Measurements from ENCODE around the gene CCDC9B. TPM values are rescaled to one million over a fixed set of nuclear protein-coding genes. Genes with fewer than 3 reads are reported as not detected.

Gene CCDC9B
- total RNA-seq, 1 donor from 2014 or later = 9.8 TPM

GRCh38 chr15:40377606-40378005, 36.9 kb upstream of the CCDC9B start:
- Histone ChIP-seq H3K9me3 (ENCODE audit: insufficient read depth, low read depth, low read length) (no peaks in the 10 kb centered on the region), H3K36me3 (ENCODE audit: insufficient read depth, low read length) (no peaks in the 10 kb centered on the region), H3K4me1 (ENCODE audit: insufficient read depth, low read length) (no peaks in the 10 kb centered on the region), H3K4me2 (ENCODE audit: low read length) (no peak overlapping the region), H3K27ac (ENCODE audit: low read depth, low read length) (no peak overlapping the region), H2AFZ (ENCODE audit: low read depth, low read length) (no peak overlapping the region), H3K9ac (ENCODE audit: low read length) (no peak overlapping the region), H3K27me3 (ENCODE audit: insufficient read depth, low read length) (no peaks in the 10 kb centered on the region), H4K20me1 (ENCODE audit: insufficient read depth, low read length) (no peaks in the 10 kb centered on the region), H3K79me2 (ENCODE audit: insufficient read depth, low read length) (no peaks in the 10 kb centered on the region), H3K4me3 (ENCODE audit: insufficient read depth, low read depth, low read length) (no peak overlapping the region)
- Mint-ChIP-seq H3K36me3 (ENCODE audit: low read depth, unreplicated experiment) (no peaks in the 10 kb centered on the region), H3K27me3 (ENCODE audit: low read depth, unreplicated experiment) (peaks cover 3% of the 10 kb centered on the region), H3K4me1 (ENCODE audit: low read depth, unreplicated experiment) (peaks cover 14% of the 10 kb centered on the region), H3K27ac (ENCODE audit: unreplicated experiment) (no peak overlapping the region), H3K4me3 (ENCODE audit: unreplicated experiment) (no peak overlapping the region), H3K9me3 (ENCODE audit: unreplicated experiment) (no peaks in the 10 kb centered on the region)
- FAIRE-seq (peak; percentile 5), DNase-seq (ENCODE audit: low read depth) (no peak)
- TF ChIP-seq CTCF (IDR thresholded peaks at IDR 0.05; ENCODE audit: insufficient read depth, low read depth, low read length) (no peak), EZH2 (IDR thresholded peaks at IDR 0.05; ENCODE audit: insufficient read depth, low read length) (no peak)

GRCh38 chr15:40372981-40373380, 32.2 kb upstream of the CCDC9B start:
- Histone ChIP-seq H3K27ac (ENCODE audit: low read depth, low read length) (no peak overlapping the region), H3K4me3 (ENCODE audit: insufficient read depth, low read depth, low read length) (no peak overlapping the region), H3K9ac (ENCODE audit: low read length) (no peak overlapping the region), H3K4me2 (ENCODE audit: low read length) (no peak overlapping the region), H3K27me3 (ENCODE audit: insufficient read depth, low read length) (no peaks in the 10 kb centered on the region), H3K9me3 (ENCODE audit: insufficient read depth, low read depth, low read length) (no peaks in the 10 kb centered on the region), H3K79me2 (ENCODE audit: insufficient read depth, low read length) (no peaks in the 10 kb centered on the region), H2AFZ (ENCODE audit: low read depth, low read length) (no peak overlapping the region), H3K4me1 (ENCODE audit: insufficient read depth, low read length) (peaks cover 4% of the 10 kb centered on the region), H3K36me3 (ENCODE audit: insufficient read depth, low read length) (no peaks in the 10 kb centered on the region), H4K20me1 (ENCODE audit: insufficient read depth, low read length) (no peaks in the 10 kb centered on the region)
- FAIRE-seq = no peak
- H3K4me3 Mint-ChIP-seq (ENCODE audit: unreplicated experiment) = peak overlapping the region; percentile 27
- no peak for TF ChIP-seq CTCF (IDR thresholded peaks at IDR 0.05; ENCODE audit: insufficient read depth, low read depth, low read length)
- TF ChIP-seq EZH2 (IDR thresholded peaks at IDR 0.05; ENCODE audit: insufficient read depth, low read length) = no peak
- no peaks in the 10 kb centered on the region for H3K36me3 Mint-ChIP-seq (ENCODE audit: low read depth, unreplicated experiment)
- H3K27ac Mint-ChIP-seq (ENCODE audit: unreplicated experiment) = peak overlapping the region; percentile 26
- DNase-seq (ENCODE audit: low read depth) = no peak
- peaks cover 3% of the 10 kb centered on the region for H3K9me3 Mint-ChIP-seq (ENCODE audit: unreplicated experiment)
- peaks cover 8% of the 10 kb centered on the region for H3K4me1 Mint-ChIP-seq (ENCODE audit: low read depth, unreplicated experiment)
- peaks cover 22% of the 10 kb centered on the region for H3K27me3 Mint-ChIP-seq (ENCODE audit: low read depth, unreplicated experiment)

- Histone ChIP-seq H3K4me2 (ENCODE audit: low read length) (no peak overlapping the region), H3K79me2 (ENCODE audit: insufficient read depth, low read length) (no peaks in the 10 kb centered on the region), H3K9me3 (ENCODE audit: insufficient read depth, low read depth, low read length) (no peaks in the 10 kb centered on the region), H3K9ac (ENCODE audit: low read length) (no peak overlapping the region), H2AFZ (ENCODE audit: low read depth, low read length) (no peak overlapping the region), H4K20me1 (ENCODE audit: insufficient read depth, low read length) (no peaks in the 10 kb centered on the region), H3K36me3 (ENCODE audit: insufficient read depth, low read length) (no peaks in the 10 kb centered on the region), H3K27ac (ENCODE audit: low read depth, low read length) (no peak overlapping the region), H3K4me1 (ENCODE audit: insufficient read depth, low read length) (peaks cover 4% of the 10 kb centered on the region), H3K27me3 (ENCODE audit: insufficient read depth, low read length) (no peaks in the 10 kb centered on the region), H3K4me3 (ENCODE audit: insufficient read depth, low read depth, low read length) (no peak overlapping the region)
- FAIRE-seq = no peak
- Mint-ChIP-seq H3K36me3 (ENCODE audit: low read depth, unreplicated experiment) (no peaks in the 10 kb centered on the region), H3K4me1 (ENCODE audit: low read depth, unreplicated experiment) (peaks cover 8% of the 10 kb centered on the region), H3K4me3 (ENCODE audit: unreplicated experiment) (no peak overlapping the region), H3K9me3 (ENCODE audit: unreplicated experiment) (peaks cover 6% of the 10 kb centered on the region), H3K27ac (ENCODE audit: unreplicated experiment) (no peak overlapping the region), H3K27me3 (ENCODE audit: low read depth, unreplicated experiment) (peaks cover 37% of the 10 kb centered on the region)
- TF ChIP-seq CTCF (IDR thresholded peaks at IDR 0.05; ENCODE audit: insufficient read depth, low read depth, low read length) (no peak), EZH2 (IDR thresholded peaks at IDR 0.05; ENCODE audit: insufficient read depth, low read length) (no peak)
- no peak for DNase-seq (ENCODE audit: low read depth)
Observed at GRCh38 chr15:40369971-40370370, 29.2 kb upstream of the CCDC9B start.

All from astrocyte (in vitro differentiated cells and primary cell).